ELR (cell line): ENCODE results near the gene RASSF10.

Experiments used
- DNase-seq: peaks from one replicate; pipeline ENCODE4 v3.0.0-alpha.2; 2015; ENCODE audit warnings: low read depth

The RASSF10 gene

DNA sequence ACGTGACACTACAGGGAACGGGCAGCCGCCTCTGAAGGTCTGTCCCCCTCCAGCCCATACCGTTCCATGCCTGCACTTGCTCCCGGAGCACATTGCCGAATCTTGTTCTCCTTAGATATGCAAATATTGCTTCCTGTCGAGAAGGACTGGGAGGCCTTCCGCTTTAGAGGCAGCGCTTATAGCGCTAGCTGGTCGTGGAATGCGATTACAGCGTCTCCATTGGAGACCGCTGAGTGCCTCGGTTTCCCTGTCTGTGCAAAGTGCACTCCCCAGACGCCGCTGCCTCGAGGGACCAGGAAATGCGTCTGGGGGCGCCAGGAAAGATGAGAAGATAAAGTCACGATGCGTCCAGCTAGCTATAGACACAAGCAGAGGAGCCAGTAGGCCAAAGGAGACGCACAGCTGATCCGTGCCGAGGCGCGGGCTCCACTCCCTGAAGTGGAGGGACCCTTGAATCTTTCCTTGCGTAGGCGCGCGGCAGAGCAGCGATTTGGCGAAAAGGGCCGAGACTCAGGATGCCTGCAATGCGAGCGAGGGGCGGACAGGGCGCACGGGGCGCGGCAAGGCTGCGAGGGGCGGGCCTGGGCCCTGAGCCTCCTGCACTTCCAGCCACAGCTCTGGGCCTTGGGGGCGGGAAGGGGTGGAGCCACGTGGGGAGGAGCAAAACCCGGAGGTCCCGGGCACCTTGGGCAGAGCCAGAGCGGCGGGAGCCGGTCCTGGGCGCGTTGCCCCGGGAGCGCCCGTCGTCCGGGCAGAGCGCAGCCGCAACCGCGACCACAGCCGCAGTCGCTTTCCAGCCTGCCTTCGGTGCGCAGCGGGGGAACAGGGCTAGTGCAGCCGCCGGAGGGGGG, at the start of gene RASSF10:
Gene RASSF10, plus strand, starts transcription at position 692 of the 851 bp plus-strand sequence. CDS start 261 bp downstream, outside the sequence.
- DNase-seq = peak; percentile 54

DNA sequence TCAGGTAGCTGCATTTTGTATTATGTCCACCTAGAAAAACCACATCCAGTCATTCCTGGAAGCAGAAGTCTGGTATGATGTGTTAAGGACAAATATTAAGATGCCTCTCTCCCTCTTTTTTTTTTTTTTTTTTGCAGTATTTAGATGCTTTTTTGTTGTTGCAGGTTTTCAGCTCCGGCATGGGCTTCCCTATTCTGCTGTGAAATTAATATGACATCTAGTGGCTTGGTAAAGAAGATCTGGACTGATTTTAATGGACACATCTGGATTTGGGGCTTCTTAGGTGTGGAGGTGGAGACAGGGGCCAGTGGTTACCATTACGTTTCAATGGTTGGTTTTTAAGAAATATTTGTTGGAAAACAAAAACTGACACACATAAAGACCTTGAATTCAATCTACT, 47.5 kb upstream of the RASSF10 start:
- DNase-seq = peak; percentile 39

DNA sequence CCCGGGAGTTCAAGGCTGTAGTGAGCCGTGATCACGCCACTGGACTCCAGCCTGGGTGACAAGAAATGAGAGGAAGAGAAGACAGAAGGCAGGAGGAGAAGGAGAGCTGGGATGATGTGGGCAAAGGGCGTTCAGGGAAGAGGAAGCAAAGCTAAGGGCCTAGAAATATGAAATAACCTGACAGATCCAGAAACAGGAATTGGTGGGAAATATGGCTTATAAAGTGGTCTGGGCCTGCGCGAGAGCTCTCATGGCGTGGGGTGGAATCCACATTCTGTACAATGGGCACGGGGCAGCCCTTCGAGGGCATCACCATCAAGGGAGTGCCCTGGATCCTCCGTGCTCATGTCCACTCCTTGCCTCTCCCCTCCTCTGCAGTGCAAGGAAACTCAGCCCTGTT, 46.8 kb upstream of the RASSF10 start:
- no peak for DNase-seq

DNA sequence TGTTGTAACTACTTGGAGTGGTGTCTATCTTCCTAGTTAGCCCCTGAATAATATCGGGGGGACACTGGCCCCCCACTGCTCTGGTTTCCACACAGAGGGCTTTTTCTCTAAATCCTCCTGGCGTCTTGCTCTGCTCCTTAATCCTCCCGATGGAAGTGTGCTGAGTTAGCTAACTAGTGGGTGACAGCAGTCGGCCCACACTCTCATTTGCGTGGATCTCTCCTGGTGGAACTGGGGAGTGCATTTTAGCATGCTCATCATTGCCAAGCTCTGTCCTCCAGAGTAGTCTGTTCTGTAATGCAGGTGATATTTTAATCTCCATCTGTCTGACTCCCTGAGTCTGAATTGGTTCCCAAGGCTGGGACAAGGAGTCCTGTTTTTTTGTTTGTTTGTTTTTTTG, 46.1 kb upstream of the RASSF10 start:
- DNase-seq = no peak

GRCh38 chr11:12963792-12964536, 45.2 kb upstream of the RASSF10 start:
- DNase-seq = peak; percentile 75

- no peak for DNase-seq
Measured at GRCh38 chr11:12964650-12965049, 44.5 kb upstream of the RASSF10 start.

GRCh38 chr11:12966002-12966401, 43.1 kb upstream of the RASSF10 start:
- no peak for DNase-seq

DNA sequence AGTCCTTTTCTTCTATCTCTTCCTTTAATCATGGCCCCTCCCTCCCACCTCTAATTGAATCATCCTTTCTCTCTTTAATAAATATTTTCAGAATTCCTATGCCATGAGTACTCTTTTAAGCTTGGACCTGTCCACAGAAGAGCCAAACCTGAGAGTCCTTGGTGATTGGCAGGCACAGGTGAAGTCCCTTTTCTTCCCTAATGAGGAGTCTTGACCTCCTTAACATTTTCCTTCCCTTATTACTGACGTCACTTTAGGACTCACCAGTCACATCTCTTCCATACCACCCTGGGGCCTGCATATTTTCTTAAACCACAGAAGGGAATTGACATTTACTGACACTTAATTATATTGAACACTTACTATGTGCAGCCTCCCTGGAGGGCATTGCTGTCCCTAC, 41.0 kb upstream of the RASSF10 start:
- DNase-seq = no peak

DNA sequence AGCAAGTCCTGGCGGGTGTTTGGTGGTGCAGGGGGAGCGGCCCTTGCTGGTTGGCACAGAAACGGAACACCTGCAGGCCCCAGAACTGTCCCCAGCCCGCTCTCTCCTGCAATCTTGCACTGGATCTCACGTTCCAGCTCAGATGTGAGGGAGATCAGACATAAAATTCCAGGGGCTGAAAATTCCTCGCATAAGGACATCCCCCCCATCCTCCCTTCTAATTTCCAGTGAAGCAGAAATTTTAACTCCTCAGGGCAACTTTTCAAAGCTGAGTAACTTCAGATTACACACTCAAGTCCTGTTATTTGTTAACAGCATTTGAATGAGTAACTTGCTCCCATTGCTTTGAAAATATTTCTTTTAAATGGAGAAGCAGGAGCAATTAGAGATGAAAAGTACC, 40.3 kb upstream of the RASSF10 start:
- DNase-seq = no peak

- DNase-seq = no peak
Measured at GRCh38 chr11:12971955-12972354, 37.2 kb upstream of the RASSF10 start.

GRCh38 chr11:12973528-12974181, 35.5 kb upstream of the RASSF10 start:
- DNase-seq = no peak

DNA sequence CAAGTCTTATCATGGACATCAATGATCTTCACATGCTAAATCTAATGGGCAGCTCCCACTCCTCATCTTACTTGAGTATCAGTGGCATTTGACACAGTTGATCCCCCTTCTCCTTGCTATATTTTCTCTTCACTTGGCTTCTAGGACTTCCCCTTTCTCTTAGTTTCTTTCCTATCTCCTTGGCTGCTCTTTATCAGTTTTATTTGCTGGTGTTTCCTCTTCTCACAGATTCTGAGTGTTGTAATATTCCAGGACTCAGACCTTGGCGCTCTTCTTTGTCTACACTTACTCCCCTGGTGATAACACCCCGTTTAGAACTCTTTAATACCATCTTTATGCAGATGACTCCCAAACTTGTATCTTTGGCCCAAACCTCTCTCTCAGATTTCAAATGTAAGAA, 33.9 kb upstream of the RASSF10 start:
- no peak for DNase-seq

DNA sequence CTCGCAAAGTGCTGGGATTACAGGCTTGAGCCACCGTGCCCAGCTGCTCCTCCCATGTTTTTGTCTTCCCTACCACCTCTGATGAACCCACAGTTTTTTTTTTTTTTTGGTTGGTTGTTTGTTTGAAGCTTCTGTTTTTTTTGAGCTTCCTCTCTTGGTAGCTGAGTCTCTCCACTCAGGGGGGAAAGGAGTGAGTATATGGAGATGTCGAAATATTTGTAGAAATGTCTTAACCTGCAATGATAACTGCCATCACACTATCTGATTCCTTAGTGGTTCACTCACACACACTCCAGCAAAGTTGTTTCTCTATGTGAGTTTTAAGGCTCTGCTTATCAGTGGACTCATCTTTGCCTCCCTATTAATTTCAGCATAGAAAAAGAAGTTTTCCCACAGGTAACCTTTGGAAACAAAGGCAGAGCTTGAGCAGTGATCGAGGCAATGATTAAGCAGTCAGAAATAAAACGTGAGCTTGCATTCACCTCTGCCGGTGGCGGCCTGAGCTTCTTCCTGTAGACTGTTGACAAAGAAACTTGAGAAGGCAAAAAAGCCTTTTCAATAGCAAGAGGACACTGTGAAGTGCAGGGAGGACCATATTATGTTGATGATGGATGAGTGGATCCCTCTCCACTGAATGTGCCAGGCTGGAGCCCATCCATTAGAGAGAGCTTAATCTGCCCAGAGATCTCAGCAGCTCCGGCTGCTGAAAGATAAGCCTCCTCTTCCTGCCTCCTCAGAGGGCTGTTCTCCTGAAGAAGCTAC, 29.0 kb upstream of the RASSF10 start:
- no peak for DNase-seq

- DNase-seq = peak; percentile 13
Measured at GRCh38 chr11:12981676-12982522, 27.2 kb upstream of the RASSF10 start.

DNA sequence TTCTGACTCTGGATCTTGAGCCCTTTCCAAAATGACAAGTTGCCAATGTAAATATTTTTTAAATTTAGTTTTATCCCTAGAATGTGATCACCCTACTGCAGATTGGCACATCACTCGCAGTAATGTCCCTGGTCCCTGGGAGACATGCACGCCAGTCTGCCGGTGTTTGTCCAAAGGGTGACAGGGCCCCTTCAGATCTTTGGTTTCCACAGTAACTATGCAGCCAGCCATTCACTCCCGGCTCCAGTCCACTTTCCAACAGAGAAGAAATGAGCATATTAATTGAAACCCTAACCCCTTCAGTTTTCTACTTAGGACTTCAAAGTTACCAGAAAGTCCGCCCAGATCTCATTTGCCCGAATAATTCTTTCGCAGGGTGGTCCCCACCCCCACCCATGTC, 25.8 kb upstream of the RASSF10 start:
- no peak for DNase-seq

GRCh38 chr11:12986194-12986898, 22.8 kb upstream of the RASSF10 start:
- DNase-seq = no peak

- DNase-seq = no peak
Measured at GRCh38 chr11:12989428-12990161, 19.5 kb upstream of the RASSF10 start.

DNA sequence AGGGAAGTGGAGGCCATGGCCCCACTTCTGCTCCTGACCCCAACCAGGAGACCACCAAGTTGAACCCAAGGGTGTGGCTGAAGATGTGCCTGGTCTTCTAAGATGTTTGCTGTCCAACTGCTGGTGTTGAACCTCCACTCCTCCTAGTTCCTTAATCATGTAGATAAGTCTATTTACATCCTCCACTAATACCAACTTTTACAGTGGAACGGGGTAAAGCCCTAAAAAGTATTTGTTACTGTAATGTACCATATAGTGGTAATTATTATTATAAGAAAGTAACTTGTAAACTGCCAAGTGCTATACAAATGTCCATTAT, 19.0 kb upstream of the RASSF10 start:
- no peak for DNase-seq

GRCh38 chr11:12991426-12991825, 17.7 kb upstream of the RASSF10 start:
- DNase-seq = no peak

- DNase-seq = no peak
Measured at GRCh38 chr11:12993626-12994025, 15.5 kb upstream of the RASSF10 start.
